Activated T-cell treated with anti-CD3 and anti-CD28 coated beads for 4 hours (primary cell): Measurements from ENCODE around the gene SLC9A9.

Source experiments
- DNase-seq: peaks from one replicate; pipeline ENCODE4 v3.0.0-alpha.2; 2020

Gene SLC9A9

GRCh38 chr3:143585720-143586456, 262.4 kb downstream of the SLC9A9 start:
- DNase-seq: no peak

- DNase-seq: no peak
These were observed 263.8 kb downstream of the SLC9A9 start for GRCh38 chr3:143584474-143584873.

- DNase-seq: no peak
These were observed 266.1 kb downstream of the SLC9A9 start for GRCh38 chr3:143581972-143582722.

- DNase-seq: no peak
These were observed 269.3 kb downstream of the SLC9A9 start for GRCh38 chr3:143578810-143579435.

- no peak for DNase-seq
These were observed 271.5 kb downstream of the SLC9A9 start for GRCh38 chr3:143576568-143577270.

GRCh38 chr3:143574933-143575332, 273.3 kb downstream of the SLC9A9 start:
- DNase-seq: no peak

- DNase-seq: no peak
These were observed 274.5 kb downstream of the SLC9A9 start for GRCh38 chr3:143573610-143574303.

- no peak for DNase-seq
These were observed 276.7 kb downstream of the SLC9A9 start for GRCh38 chr3:143571548-143571947.

GRCh38 chr3:143567823-143568222, 280.4 kb downstream of the SLC9A9 start:
- no peak for DNase-seq

- no peak for DNase-seq
These were observed 282.3 kb downstream of the SLC9A9 start for GRCh38 chr3:143565951-143566350.

- DNase-seq: no peak
These were observed 284.5 kb downstream of the SLC9A9 start for GRCh38 chr3:143563786-143564185.

GRCh38 chr3:143562789-143563188, 285.5 kb downstream of the SLC9A9 start:
- no peak for DNase-seq

GRCh38 chr3:143559296-143559695, 289.0 kb downstream of the SLC9A9 start:
- DNase-seq: no peak

GRCh38 chr3:143552851-143553250, 295.4 kb downstream of the SLC9A9 start:
- DNase-seq: no peak

GRCh38 chr3:143551761-143552160, 296.5 kb downstream of the SLC9A9 start:
- DNase-seq: no peak

GRCh38 chr3:143548861-143549497, 299.3 kb downstream of the SLC9A9 start:
- no peak for DNase-seq

GRCh38 chr3:143548393-143548792, 299.9 kb downstream of the SLC9A9 start:
- DNase-seq: no peak

- DNase-seq: no peak
These were observed 309.7 kb downstream of the SLC9A9 start for GRCh38 chr3:143538577-143538981.

GRCh38 chr3:143538061-143538460, 310.2 kb downstream of the SLC9A9 start:
- no peak for DNase-seq

GRCh38 chr3:143536817-143537535, 311.3 kb downstream of the SLC9A9 start:
- DNase-seq: no peak
